ENCODE data around the gene FAM25A.

GRCh38 chr10:87068281-87068680, 48.2 kb downstream of the FAM25A start:
- TF ChIP-seq CTCF (IDR thresholded peaks at IDR 0.05; ENCODE audit: low read length) (no peak), EZH2 (IDR thresholded peaks at IDR 0.05; ENCODE audit: borderline replicate concordance, low read length) (no peak)

Measured in OCI-LY1 (cell line).